Tibial artery (tissue), 4 donors: ENCODE measurements around the gene STIP1.

ENCODE experiments used
- DNase-seq, 2 donors: peaks; one replicate each; pipeline ENCODE4 v3.0.0-alpha.2; 2019
- H3K27ac ChIP-seq, 2 donors: fragments of 200-600 bp; sonication (generic) in 1 of 2; 1 replicate in 1 of 2; 2 replicates in 1 of 2; pipeline ENCODE4 v1.5.1; 2018 to 2019; ENCODE audit warnings: mild to moderate bottlenecking in 1 of 2
- H3K27me3 ChIP-seq, 2 donors: fragments of 200-600 bp; sonication (generic) in 1 of 2; one replicate each; pipeline versions ENCODE4 v1.5.1 to v1.6.0; 2016 to 2019
- H3K36me3 ChIP-seq, 3 donors: fragments of 200-600 bp; sonication (generic) in 2 of 3; one replicate each; pipeline ENCODE4 v1.5.1; 2016 to 2019; ENCODE audit warnings: mild to moderate bottlenecking in 2 of 3
- H3K4me1 ChIP-seq, 4 donors: fragments of 200-600 bp; sonication (generic) in 2 of 4; 1 replicate in 3 of 4; 2 replicates in 1 of 4; pipeline ENCODE4 v1.5.1; 2016 to 2019
- H3K4me3 ChIP-seq, 2 donors: fragments of 200-600 bp; sonication (generic) in 1 of 2; 1 replicate in 1 of 2; 2 replicates in 1 of 2; pipeline ENCODE4 v1.5.1; 2018 to 2019; ENCODE audit warnings: mild to moderate bottlenecking in 2 of 2
- H3K9me3 ChIP-seq, 3 donors: fragments of 200-600 bp; sonication (generic) in 1 of 3; one replicate each; pipeline ENCODE4 v1.5.1; 2016 to 2019
- CTCF ChIP-seq, 2 experiments: fragments of 200-600 bp in 1 of 2; fragments of 450-650 bp in 1 of 2; IDR thresholded peaks; one replicate each; pipeline ENCODE4 v1.5.1; 2017 to 2019; ENCODE audit warnings: antibody characterized with exemption in 2 of 2, mild to moderate bottlenecking in 1 of 2, moderate library complexity in 1 of 2
- intact Hi-C: fragments of 100-400 bp; cut with DNase I; formaldehyde crosslinking; loops from one replicate; pipeline ENCODE4 v1.15.0; 2023; ENCODE audit warnings: low total_unique reads

Gene STIP1

GRCh38 chr11:64233913-64234586 lies 48.1 kb downstream of the STIP1 start, which contains the start of gene VEGFB:
VEGFB (plus strand) TSS chr11:64234584; CDS start chr11:64234834, 250 bp downstream.
- peak; percentile 75 to 91 for DNase-seq
- TF ChIP-seq CTCF (IDR thresholded peaks at IDR 0.05) = no peak
- Histone ChIP-seq H3K27ac (peak within 1 kb of the TSS; percentile 96 to 98), H3K9me3 (no peaks in the 10 kb centered on the region), H3K36me3 (peaks cover 6 to 26% (median 16%) of the 10 kb centered on the region in 3 donors), H3K4me3 (peak within 1 kb of the TSS; percentile 87 to 93), H3K4me1 (peaks cover 7 to 56% (median 45%) of the 10 kb centered on the region in 4 donors), H3K27me3 (no peaks in the 10 kb centered on the region)
- intact Hi-C loops = no loop called here

GRCh38 chr11:64234647-64235379 lies 48.8 kb downstream of the STIP1 start:
- DNase-seq = peak; percentile 53 to 87
- TF ChIP-seq CTCF (IDR thresholded peaks at IDR 0.05) = no peak
- no peaks in the 10 kb centered on the region for H3K9me3 ChIP-seq
- intact Hi-C loops = no loop called here
- H3K4me1 ChIP-seq = peaks cover 7 to 52% (median 38%) of the 10 kb centered on the region in 4 donors
- H3K27me3 ChIP-seq = no peaks in the 10 kb centered on the region
- H3K27ac ChIP-seq = peak overlapping the region; percentile 96 to 98
- peaks cover 6 to 29% (median 16%) of the 10 kb centered on the region in 3 donors for H3K36me3 ChIP-seq
- peak overlapping the region; percentile 87 to 93 for H3K4me3 ChIP-seq

- no peak for DNase-seq
- peaks cover 6 to 29% (median 16%) of the 10 kb centered on the region in 3 donors for H3K36me3 ChIP-seq
- H3K27ac ChIP-seq = peak overlapping the region; percentile 96 to 98
- peak overlapping the region; percentile 87 to 93 for H3K4me3 ChIP-seq
- H3K27me3 ChIP-seq = no peaks in the 10 kb centered on the region
- no peaks in the 10 kb centered on the region for H3K9me3 ChIP-seq
- no peak for TF ChIP-seq CTCF (IDR thresholded peaks at IDR 0.05)
- peaks cover 7 to 57% (median 44%) of the 10 kb centered on the region in 4 donors for H3K4me1 ChIP-seq
- intact Hi-C loops = no loop called here
Observed at GRCh38 chr11:64235437-64236161, 49.6 kb downstream of the STIP1 start.

- no peak overlapping the region for H3K27ac ChIP-seq
- H3K4me3 ChIP-seq = no peak overlapping the region
- no peak for TF ChIP-seq CTCF (IDR thresholded peaks at IDR 0.05)
- H3K27me3 ChIP-seq = no peaks in the 10 kb centered on the region
- DNase-seq = no peak
- no peaks in the 10 kb centered on the region for H3K9me3 ChIP-seq
- H3K36me3 ChIP-seq = peaks cover 6 to 29% (median 16%) of the 10 kb centered on the region in 3 donors
- intact Hi-C loops = no loop called here
- peaks cover 7 to 48% (median 40%) of the 10 kb centered on the region in 4 donors for H3K4me1 ChIP-seq
Observed at GRCh38 chr11:64237484-64237951, 51.5 kb downstream of the STIP1 start.

- peaks cover 6 to 31% (median 16%) of the 10 kb centered on the region in 3 donors for H3K36me3 ChIP-seq
- no peaks in the 10 kb centered on the region for H3K9me3 ChIP-seq
- H3K4me1 ChIP-seq = peaks cover 7 to 49% (median 41%) of the 10 kb centered on the region in 4 donors
- DNase-seq = no peak
- intact Hi-C loops = no loop called here
- no peak overlapping the region for H3K27ac ChIP-seq
- TF ChIP-seq CTCF (IDR thresholded peaks at IDR 0.05) = no peak
- no peak overlapping the region for H3K4me3 ChIP-seq
- no peaks in the 10 kb centered on the region for H3K27me3 ChIP-seq
Observed at GRCh38 chr11:64238076-64238475, 52.1 kb downstream of the STIP1 start.
